Transverse colon (tissue), 4 donors: Measurements from ENCODE around the gene GRIN2A. TPM values are rescaled to one million over a fixed set of nuclear protein-coding genes. Genes with fewer than 3 reads are reported as not detected.
A peak's percentile ranks its signal among the peaks of the same experiment; 100 is the strongest.

Source experiments
- DNase-seq: peaks from one replicate; pipeline ENCODE4 v3.0.0-alpha.2; 2019
- H3K27ac ChIP-seq, 4 donors: fragments of 200-600 bp; sonication (generic); 2 replicates each; pipeline ENCODE4 v1.5.1; 2016 to 2018; ENCODE audit warnings: inconsistent platforms in 4 of 4
- H3K27me3 ChIP-seq: fragments of 200-600 bp; sonication (generic); 2 replicates; pipeline ENCODE4 v1.5.1; 2017; ENCODE audit warnings: inconsistent platforms
- H3K36me3 ChIP-seq, 4 donors: fragments of 200-600 bp; sonication (generic); 2 replicates each; pipeline ENCODE4 v1.5.1; 2017 to 2019; ENCODE audit warnings: inconsistent platforms in 4 of 4
- H3K4me1 ChIP-seq, 4 donors: fragments of 200-600 bp; sonication (generic); 2 replicates each; pipeline ENCODE4 v1.5.1; 2017 to 2020; ENCODE audit warnings: inconsistent platforms in 4 of 4
- H3K4me3 ChIP-seq, 4 donors: fragments of 200-600 bp; sonication (generic); 1 replicate in 1 of 4; 2 replicates in 3 of 4; pipeline versions ENCODE4 v1.5.1 to v1.6.1; 2017 to 2019; ENCODE audit warnings: inconsistent platforms in 4 of 4
- H3K9me3 ChIP-seq, 2 donors: fragments of 200-600 bp; sonication (generic); 2 replicates each; pipeline ENCODE4 v1.5.1; 2017 to 2019; ENCODE audit warnings: inconsistent platforms in 2 of 2
- CTCF ChIP-seq, 5 experiments: fragments of 200-600 bp in 3 of 5; fragments of 450-650 bp in 2 of 5; sonication (generic) in 3 of 5; IDR thresholded peaks; 1 replicate in 2 of 5; 2 replicates in 3 of 5; pipeline ENCODE4 v1.5.1; 2016 to 2017; ENCODE audit warnings: antibody characterized with exemption in 5 of 5, inconsistent platforms in 3 of 5, mild to moderate bottlenecking in 2 of 5, moderate library complexity in 1 of 5
- EP300 ChIP-seq: sonication (generic); formaldehyde crosslinking; IDR thresholded peaks from one replicate; pipeline ENCODE4 v1.6.1; 2017; ENCODE audit warnings: antibody characterized with exemption, low read depth
- POLR2A ChIP-seq: fragments of 450-650 bp; IDR thresholded peaks from one replicate; pipeline ENCODE4 v1.6.1; 2016; ENCODE audit warnings: antibody characterized with exemption, mild to moderate bottlenecking, moderate library complexity
- POLR2AphosphoS5 ChIP-seq, 3 donors: sonication (generic); formaldehyde crosslinking; IDR thresholded peaks; one replicate each; pipeline ENCODE4 v1.6.1; 2016; ENCODE audit warnings: antibody characterized with exemption in 3 of 3
- WGBS, 2 donors: methylation state at CpG; one replicate each; pipeline ENCODE4 v1.1.5; 2018; ENCODE audit warnings: low coverage in 1 of 2; 5-methylcytosine and 5-hydroxymethylcytosine counted together
- in situ Hi-C, 4 donors: fragments of 200-750 bp; cut with MboI; loops; one replicate each; pipeline versions ENCODE4 v1.15.0 to v1.15.1; 2017; ENCODE audit warnings: low sequenced_read_pairs in 3 of 4, low pct_ligation_motif_present in 1 of 4, low pct_unique_long_range_greater_than_20kb in 1 of 4
- intact Hi-C: fragments of 100-400 bp; cut with DNase I; formaldehyde crosslinking; loops from one replicate; pipeline ENCODE4 v1.15.1; 2023; ENCODE audit warnings: low total_unique reads
- total RNA-seq, 4 donors: library from RNA; depleted of rRNA; stranded (reverse); fragments of >200 nt; gene quantifications; one replicate each; pipeline ENCODE4 v1.1.0, GENCODE V29; 2016

GRIN2A gene
- total RNA-seq, 4 donors from 2014 or later = 0.14 to 0.37 (median 0.18) TPM

GRCh38 chr16:10031473-10031872, 150.8 kb downstream of the GRIN2A start:
- no peak overlapping the region for H3K27ac ChIP-seq
- WGBS, 2 donors = 60 to 67% methylated on average over 6 to 7 of the region's 7 CpGs
- intact Hi-C loops (no loop called here), in situ Hi-C loops (no loop called here)
- H3K4me1 ChIP-seq = no peaks in the 10 kb centered on the region
- H3K36me3 ChIP-seq = no peaks in the 10 kb centered on the region
- no peaks in the 10 kb centered on the region for H3K9me3 ChIP-seq
- no peaks in the 10 kb centered on the region for H3K27me3 ChIP-seq
- TF ChIP-seq POLR2AphosphoS5 (IDR thresholded peaks at IDR 0.05) (no peak), CTCF (IDR thresholded peaks at IDR 0.05) (peak in 1 of 5 experiments; percentile 8)
- no peak overlapping the region for H3K4me3 ChIP-seq
- no peak for DNase-seq

- Histone ChIP-seq H3K36me3 (no peaks in the 10 kb centered on the region), H3K4me1 (no peaks in the 10 kb centered on the region), H3K9me3 (no peaks in the 10 kb centered on the region), H3K27me3 (no peaks in the 10 kb centered on the region), H3K27ac (no peak overlapping the region), H3K4me3 (no peak overlapping the region)
- intact Hi-C loops (no loop called here), in situ Hi-C loops (no loop called here)
- no peak for DNase-seq
- TF ChIP-seq EP300 = no peak
- no peak for TF ChIP-seq POLR2AphosphoS5 (IDR thresholded peaks at IDR 0.05)
- TF ChIP-seq CTCF (IDR thresholded peaks at IDR 0.05) = no peak
- no peak for TF ChIP-seq POLR2A
These were observed 153.6 kb downstream of the GRIN2A start for GRCh38 chr16:10028644-10029043.

GRCh38 chr16:10027553-10027952, 154.7 kb downstream of the GRIN2A start:
- H3K4me3 ChIP-seq = no peak overlapping the region
- DNase-seq = no peak
- H3K4me1 ChIP-seq = no peaks in the 10 kb centered on the region
- H3K9me3 ChIP-seq = no peaks in the 10 kb centered on the region
- H3K36me3 ChIP-seq = no peaks in the 10 kb centered on the region
- WGBS, 2 donors = 58% methylated on average over 8 of the region's 8 CpGs; no CpG with 5 or more reads in 1 of the 2 donors
- in situ Hi-C loops = no loop called here
- TF ChIP-seq EP300 (no peak), CTCF (IDR thresholded peaks at IDR 0.05) (no peak), POLR2AphosphoS5 (IDR thresholded peaks at IDR 0.05) (no peak), POLR2A (no peak)
- no peak overlapping the region for H3K27ac ChIP-seq
- H3K27me3 ChIP-seq = no peaks in the 10 kb centered on the region
- intact Hi-C loops = no loop called here

- DNase-seq = no peak
- no peaks in the 10 kb centered on the region for H3K27me3 ChIP-seq
- WGBS, 2 donors = 68 to 71% methylated on average over 4 to 5 of the region's 5 CpGs
- intact Hi-C loops = no loop called here
- no peak overlapping the region for H3K27ac ChIP-seq
- H3K4me1 ChIP-seq = no peaks in the 10 kb centered on the region
- H3K36me3 ChIP-seq = no peaks in the 10 kb centered on the region
- H3K9me3 ChIP-seq = no peaks in the 10 kb centered on the region
- no peak for TF ChIP-seq POLR2AphosphoS5 (IDR thresholded peaks at IDR 0.05)
- TF ChIP-seq CTCF (IDR thresholded peaks at IDR 0.05) = no peak
- TF ChIP-seq POLR2A = no peak
- no peak for TF ChIP-seq EP300
- in situ Hi-C loops = no loop called here
- H3K4me3 ChIP-seq = no peak overlapping the region
These were observed 155.6 kb downstream of the GRIN2A start for GRCh38 chr16:10026593-10026992.
